GM12878 (cell line): ENCODE data around the gene PAXX. TPM values are rescaled to one million over a fixed set of nuclear protein-coding genes. Genes with fewer than 3 reads are reported as not detected.

Experiments used
- ATAC-seq: fragments of 200-7000 bp; cut with Tn5 transposase; 3 replicates; pipeline ENCODE4 v1.9.1; 2020; ENCODE audit warnings: mild to moderate bottlenecking, moderate library complexity
- BruUV-seq: library from RNA; stranded (reverse); fragments of 400-500 nt; replicated peaks from 2 replicates; lab custom pipeline; 2021; lab: Mats Ljungman, UMichigan
- CTCF ChIA-PET: fragments of 300-600 bp; sonication (Branson Sonifier 250); formaldehyde crosslinking; extraction: SDS; loops from one replicate; lab custom pipeline; 2021; ENCODE audit warnings: inconsistent platforms; lab: Yijun Ruan, JAX
- POLR2A ChIA-PET: fragments of 350-600 bp; formaldehyde crosslinking; extraction: SDS; loops from one replicate; lab custom pipeline; 2021; ENCODE audit warnings: inconsistent platforms; lab: Charles Lee
- RAD21 ChIA-PET: fragments of 300-600 bp; sonication (Branson Sonifier 250); formaldehyde crosslinking; loops from one replicate; lab custom pipeline; 2023; ENCODE audit warnings: antibody characterized with exemption; ENCODE audit not compliant: unreplicated experiment; lab: Charles Lee
- SMC1A ChIA-PET: fragments of 300-600 bp; sonication (Branson Sonifier 250); formaldehyde crosslinking; loops from one replicate; lab custom pipeline; 2023; ENCODE audit not compliant: unreplicated experiment, uncharacterized antibody; lab: Charles Lee
- DNase-seq: peaks from one replicate; pipeline ENCODE4 v3.0.0-alpha.2; 2011; ENCODE audit warnings: low read depth, low spot score
- FAIRE-seq: peaks from 3 replicates; lab custom pipeline; 2011; peaks lifted over from hg19 to GRCh38; lab: Jason Lieb, UNC
- H2AFZ ChIP-seq: 2 replicates; pipeline ENCODE4 v1.6.0; 2011; ENCODE audit warnings: low read depth, low read length, control low read depth; ENCODE audit not compliant: control insufficient read depth
- H3K27ac ChIP-seq: 2 replicates; pipeline ENCODE4 v1.5.1; 2011; ENCODE audit warnings: control low read depth; ENCODE audit not compliant: control insufficient read depth, insufficient read depth
- H3K27me3 ChIP-seq, 2 experiments: replicated peaks in 1 of 2; 2 replicates each; pipeline versions ENCODE4 v1.6.0 to v1.6.1; 2011; ENCODE audit warnings: low read length in 1 of 2; ENCODE audit not compliant: control insufficient read depth in 2 of 2, insufficient read depth in 2 of 2
- H3K36me3 ChIP-seq, 2 experiments: 2 replicates each; pipeline ENCODE4 v1.5.1; 2011; ENCODE audit warnings: low read length in 1 of 2; ENCODE audit not compliant: control insufficient read depth in 2 of 2, insufficient read depth in 2 of 2
- H3K4me1 ChIP-seq: 2 replicates; pipeline ENCODE4 v1.6.1; 2011; ENCODE audit warnings: mild to moderate bottlenecking, low read length, moderate library complexity, mixed read lengths; ENCODE audit not compliant: control insufficient read depth, insufficient read depth
- H3K4me2 ChIP-seq: 2 replicates; pipeline ENCODE4 v1.6.0; 2011; ENCODE audit warnings: control low read depth; ENCODE audit not compliant: control insufficient read depth, insufficient read depth
- H3K4me3 ChIP-seq: fragments of 200-600 bp; sonication (generic); 2 replicates; pipeline ENCODE4 v1.5.1; 2016
- H3K79me2 ChIP-seq: 2 replicates; pipeline ENCODE4 v1.6.0; 2011; ENCODE audit warnings: low read length; ENCODE audit not compliant: control insufficient read depth, insufficient read depth
- H3K9ac ChIP-seq: 2 replicates; pipeline ENCODE4 v1.8.0; 2011; ENCODE audit warnings: low read length, control low read depth, mixed read lengths; ENCODE audit not compliant: control insufficient read depth, insufficient read depth
- H3K9me3 ChIP-seq: replicated peaks from 3 replicates; pipeline ENCODE4 v1.5.1; 2011; ENCODE audit warnings: mild to moderate bottlenecking, low read length; ENCODE audit not compliant: control insufficient read depth, insufficient read depth
- H4K20me1 ChIP-seq: 2 replicates; pipeline ENCODE4 v1.6.0; 2011; ENCODE audit not compliant: control insufficient read depth, insufficient read depth
- MLLT1 ChIP-seq: fragments of 450-650 bp; IDR thresholded peaks from 2 replicates; pipeline ENCODE4 v1.6.1; 2016; ENCODE audit warnings: mild to moderate bottlenecking
- NR2C1 ChIP-seq: fragments of 450-650 bp; IDR thresholded peaks from 2 replicates; pipeline ENCODE4 v1.6.1; 2017; ENCODE audit warnings: antibody characterized with exemption, mild to moderate bottlenecking, moderate library complexity
- NR2F1 ChIP-seq: fragments of 450-650 bp; conservative IDR thresholded peaks from 2 replicates; pipeline ENCODE4 v1.6.1; 2017; ENCODE audit warnings: mild to moderate bottlenecking
- SMAD5 ChIP-seq: IDR thresholded peaks from 2 replicates; pipeline ENCODE4 v1.6.1; 2016; ENCODE audit warnings: antibody characterized with exemption, low read depth
- SMARCA5 ChIP-seq: fragments of 450-650 bp; IDR thresholded peaks from 2 replicates; pipeline ENCODE4 v1.6.1; 2017; ENCODE audit warnings: mild to moderate bottlenecking
- SMC3 ChIP-seq: IDR thresholded peaks from 2 replicates; pipeline ENCODE4 v1.6.1; 2011; ENCODE audit warnings: low read length, improper control_type of control experiment, borderline replicate concordance
- SPI1 ChIP-seq: IDR thresholded peaks from 2 replicates; pipeline ENCODE4 v1.6.1; 2011; ENCODE audit warnings: low read depth, mild to moderate bottlenecking, low read length, moderate library complexity, borderline replicate concordance; ENCODE audit not compliant: insufficient read depth
- SUPT20H ChIP-seq: IDR thresholded peaks from 2 replicates; pipeline ENCODE4 v1.6.1; 2011; ENCODE audit warnings: low read depth, mild to moderate bottlenecking, low read length, moderate library complexity, borderline replicate concordance; ENCODE audit not compliant: control insufficient read depth
- SUZ12 ChIP-seq: fragments of 200-600 bp; sonication (generic); IDR thresholded peaks from one replicate; pipeline ENCODE4 v1.6.1; 2018; ENCODE audit warnings: antibody characterized with exemption, mild to moderate bottlenecking; ENCODE audit not compliant: unreplicated experiment
- TBL1XR1 ChIP-seq: IDR thresholded peaks from 2 replicates; pipeline ENCODE4 v1.6.1; 2012; ENCODE audit warnings: low read depth, low read length, improper control_type of control experiment
- TCF12 ChIP-seq: IDR thresholded peaks from 2 replicates; pipeline ENCODE4 v1.6.1; 2011; ENCODE audit warnings: low read depth, mild to moderate bottlenecking, low read length
- TCF7 ChIP-seq: IDR thresholded peaks from 2 replicates; pipeline ENCODE4 v1.6.1; 2014; ENCODE audit warnings: antibody characterized with exemption, borderline replicate concordance
- ZSCAN29 ChIP-seq: fragments of 450-650 bp; IDR thresholded peaks from 2 replicates; pipeline ENCODE4 v1.6.1; 2017; ENCODE audit warnings: mild to moderate bottlenecking, moderate library complexity
- WGBS: methylation state at CpG from one replicate; pipeline ENCODE4 v1.1.6; 2016; ENCODE audit warnings: low lambda C conversion rate; ENCODE audit not compliant: insufficient replicate concordance, insufficient coverage; ENCODE audit errors: missing lambda C conversion rate; 5-methylcytosine and 5-hydroxymethylcytosine counted together
- in situ Hi-C: fragments of 300-500 bp; cut with MboI; formaldehyde crosslinking; loops from 9 replicates; pipeline ENCODE4 v1.14.3; 2018; ENCODE audit warnings: mixed read lengths
- intact Hi-C: fragments of 100-400 bp; cut with micrococcal nuclease; formaldehyde crosslinking; loops from one replicate; pipeline ENCODE4 v1.14.2; 2022; ENCODE audit not compliant: unreplicated experiment
- polyA plus RNA-seq, 11 experiments: library from polyadenylated mRNA; depleted of rRNA in 4 of 11; unstranded in 6 of 11; stranded (reverse) in 5 of 11; fragments of >200 nt; fragmentation: Nextera tagmentation in 4 of 11; fragmentation: Illumina TruSeq in 1 of 11; extraction: Ambion mirVana in 4 of 11; extraction: Trizol in 1 of 11; gene quantifications; 1 replicate in 1 of 11; 2 replicates in 10 of 11; pipeline versions ENCODE4 v1.2.1 to v1.2.3, GENCODE V29; 2011 to 2016; ENCODE audit warnings: inconsistent platforms in 2 of 11, missing spikeins in 2 of 11, low read depth in 1 of 11
- total RNA-seq, 4 experiments: library from RNA; depleted of rRNA in 3 of 4; stranded (reverse); fragments of >200 nt in 3 of 4; fragmentation: Illumina TruSeq in 1 of 4; extraction: Trizol in 1 of 4; gene quantifications; 2 replicates each; pipeline versions ENCODE4 v1.2.1 to v1.2.3, GENCODE V29; 2013 to 2021

Gene PAXX
- total and polyA plus RNA-seq, 10 of the 15 experiments (the other 5 are each of a cell fraction or from before 2014, with no cell fraction given): 0.18 to 60.6 (median 29.5) TPM

GRCh38 chr9:137012694-137013570 lies 20.7 kb downstream of the PAXX start:
- Histone ChIP-seq H3K4me3 (no peak overlapping the region), H3K4me2 (no peak overlapping the region), H3K9ac (no peak overlapping the region), H3K27ac (no peak overlapping the region)
- no peak for DNase-seq
- RAD21 ChIA-PET: no interaction called here
- ATAC-seq: no peak
- TF ChIP-seq TBL1XR1 (no peak), SUPT20H (no peak), SMC3 (no peak), TCF12 (no peak), SMAD5 (no peak), SUZ12 (no peak), MLLT1 (no peak), SMARCA5 (no peak), ZSCAN29 (no peak), NR2C1 (no peak), NR2F1 (no peak), TCF7 (no peak), SPI1 (no peak)
- TF ChIP-seq, all 136 proteins: peak for 0
- intact Hi-C loops: no loop called here
- POLR2A ChIA-PET: no interaction called here
- Histone ChIP-seq H3K27me3 (no peaks in the 10 kb centered on the region), H3K36me3 (no peaks in the 10 kb centered on the region), H3K9me3 (no peaks in the 10 kb centered on the region; the same call in 2 of the 3 replicates), H3K79me2 (no peaks in the 10 kb centered on the region), H3K4me1 (no peaks in the 10 kb centered on the region), H2AFZ (no peak overlapping the region), H4K20me1 (no peaks in the 10 kb centered on the region)
- CTCF ChIA-PET: no interaction called here
- 91% methylated on average over 47 of the region's 67 CpGs for WGBS
- BruUV-seq: no TSS peak
- FAIRE-seq: no peak
- SMC1A ChIA-PET: no interaction called here
- in situ Hi-C loops: no loop called here
